ENCODE data around the gene UQCC3.
"Not testable (repeated sequence)": the region's sequence is repeated elsewhere in the genome, so short reads cannot be mapped to it uniquely, and the experiment has no call there.

Gene UQCC3
- total RNA-seq: 4.9 to 7.0 (median 6.5) reads per million in 4 donors

GRCh38 chr11:62671608-62672389 lies at the start of gene UQCC3, which contains the start of gene LBHD1:
UQCC3 (plus strand) TSS chr11:62671673; CDS start chr11:62671746, 73 bp downstream.
LBHD1 (minus strand) TSS chr11:62672267; CDS start chr11:62670031, 2,236 bp downstream.
- peak; percentile 46 to 87 (median 61) for DNase-seq

- DNase-seq: no peak
These were observed 48.9 kb upstream of the UQCC3 start for GRCh38 chr11:62622476-62623089.

- no peak for DNase-seq
These were observed 43.8 kb upstream of the UQCC3 start for GRCh38 chr11:62627713-62628112.

GRCh38 chr11:62632492-62632891 lies 39.0 kb upstream of the UQCC3 start:
- DNase-seq: no peak

- DNase-seq: no peak
These were observed 27.3 kb upstream of the UQCC3 start for GRCh38 chr11:62644220-62644619.

- DNase-seq: no peak
These were observed 25.9 kb upstream of the UQCC3 start for GRCh38 chr11:62645671-62645945.

- DNase-seq: peak; percentile 97 to 99 (median 98)
These were observed 25.3 kb upstream of the UQCC3 start, which contains the start of gene GANAB for GRCh38 chr11:62645946-62646824. GANAB (minus strand) TSS chr11:62646613; CDS start chr11:62646599, 14 bp downstream.

GRCh38 chr11:62646825-62647608 lies 24.5 kb upstream of the UQCC3 start:
- DNase-seq: no peak

GRCh38 chr11:62647609-62648005 lies 23.9 kb upstream of the UQCC3 start:
- DNase-seq: no peak

- DNase-seq: no peak
These were observed 23.1 kb upstream of the UQCC3 start for GRCh38 chr11:62648185-62648966.

GRCh38 chr11:62648967-62649364 lies 22.5 kb upstream of the UQCC3 start:
- no peak for DNase-seq

GRCh38 chr11:62649486-62649885 lies 22.0 kb upstream of the UQCC3 start:
- DNase-seq: no peak

- DNase-seq: not testable (repeated sequence)
These were observed 21.2 kb upstream of the UQCC3 start for GRCh38 chr11:62650283-62650682.

GRCh38 chr11:62652161-62653006 lies 19.1 kb upstream of the UQCC3 start:
- peak in 2 of 5 donors; percentile 48 to 69 for DNase-seq

- DNase-seq: no peak
These were observed 17.2 kb upstream of the UQCC3 start for GRCh38 chr11:62654297-62654696.

- no peak for DNase-seq
These were observed 14.6 kb upstream of the UQCC3 start for GRCh38 chr11:62656796-62657429.

- DNase-seq: peak in 4 of 5 donors; percentile 23 to 66 (median 40)
These were observed 6.9 kb upstream of the UQCC3 start for GRCh38 chr11:62664405-62665074.

- DNase-seq: peak; percentile 86 to 95 (median 90)
These were observed 6.3 kb upstream of the UQCC3 start, which contains the start of the genes C11orf98 and CSKMT for GRCh38 chr11:62665075-62665598. C11orf98 (minus strand) TSS chr11:62665210; CDS start chr11:62665169, 41 bp downstream. CSKMT (plus strand) TSS chr11:62665312; CDS start chr11:62665880, 568 bp downstream.
